Esophagus (tissue), 2 donors: ENCODE results near the gene AKAP12. TPM values are rescaled to one million over a fixed set of nuclear protein-coding genes. Genes with fewer than 3 reads are reported as not detected.

Experiments used
- polyA plus RNA-seq, 2 donors: library from polyadenylated mRNA; stranded (reverse); fragments of 200-250 nt; gene quantifications; one replicate each; pipeline ENCODE4 v1.2.3, GENCODE V29; 2013
- donor health status: healthy with polysubstance abuse.
- donor health status: Bipolar disorder and iron deficiency.

The AKAP12 gene
- polyA plus RNA-seq, 2 donors: 1.3 to 3.9 TPM

Other genes with a start within 250 kb of the AKAP12 start
- gene ZBTB2, start 151.6 kb downstream of the AKAP12 start, polyA plus RNA-seq: 1 to 10 TPM; 4.6 to 5.3 TPM
- 10 to 100 TPM in 1 of 2 donors, 1 to 10 TPM in 1; 9.6 to 10.6 TPM for gene RMND1, start 212.2 kb downstream of the AKAP12 start, polyA plus RNA-seq